Hippocampal formation (tissue), 2 donors: ENCODE results near the gene TMEM63A.
"Not testable (repeated sequence)": the region's sequence is repeated elsewhere in the genome, so short reads cannot be mapped to it uniquely, and the experiment has no call there.

ENCODE experiments used
- DNase-seq, 2 donors: peaks; one replicate each; lab custom pipeline; 2025; lab: John Stamatoyannopoulos, UW

TMEM63A gene

DNA sequence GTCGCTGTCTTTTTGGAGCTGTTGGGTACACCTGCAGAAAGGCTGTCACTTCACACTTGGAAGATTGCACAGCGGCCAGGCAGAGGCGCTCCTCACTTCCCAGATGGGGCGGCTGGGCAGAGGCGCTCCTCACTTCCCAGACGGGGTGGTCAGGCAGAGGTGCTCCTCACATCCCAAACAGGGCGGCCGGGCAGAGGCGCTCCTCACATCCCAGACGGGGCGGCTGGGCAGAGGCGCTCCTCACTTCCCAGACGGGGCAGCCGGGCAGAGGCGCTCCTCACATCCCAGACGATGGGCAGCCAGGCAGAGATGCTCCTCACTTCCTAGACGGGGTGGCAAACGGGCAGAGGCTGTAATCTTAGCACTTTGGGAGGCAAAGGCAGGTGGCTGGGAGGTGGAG lies 86.1 kb downstream of the TMEM63A start:
- not testable (repeated sequence) for DNase-seq
